ENCODE results near the gene FAM98B. TPM values are rescaled to one million over a fixed set of nuclear protein-coding genes. Genes with fewer than 3 reads are reported as not detected.

FAM98B gene
- polyA plus RNA-seq, 2 of the 4 experiments (the other 2 are of a cell fraction), result 16.5 to 18.8 TPM

- no peak for FAIRE-seq
- H3K4me2 ChIP-seq, result no peak overlapping the region
- no peaks in the 10 kb centered on the region for H3K9me3 ChIP-seq
- TF ChIP-seq CEBPB (IDR thresholded peaks at IDR 0.05) (no peak), MAZ (IDR thresholded peaks at IDR 0.05; ENCODE audit: borderline replicate concordance, low read depth, low read length) (no peak), ESRRA (IDR thresholded peaks at IDR 0.05; ENCODE audit: borderline replicate concordance, low read length) (no peak), USF2 (IDR thresholded peaks at IDR 0.05) (no peak), NPAS2 (CRISPR knock-in tag; IDR thresholded peaks at IDR 0.05; ENCODE audit: borderline replicate concordance) (no peak), KDM5A (IDR thresholded peaks at IDR 0.05) (no peak), JUNB (IDR thresholded peaks at IDR 0.05) (no peak), FOSL2 (IDR thresholded peaks at IDR 0.05) (no peak), FOSL2 (CRISPR knock-in tag; IDR thresholded peaks at IDR 0.05) (no peak), CBX2 (IDR thresholded peaks at IDR 0.05; ENCODE audit: borderline replicate concordance, low read depth) (no peak), RARB (CRISPR knock-in tag; IDR thresholded peaks at IDR 0.05) (no peak), FOSB (CRISPR knock-in tag; IDR thresholded peaks at IDR 0.05) (no peak), TP53 (CRISPR knock-in tag; IDR thresholded peaks at IDR 0.05) (no peak)
- H3K27ac ChIP-seq, result no peak overlapping the region
- no peak for ATAC-seq
- 44% methylated on average over 3 of the region's 3 CpGs for WGBS (ENCODE audit: missing lambda C conversion rate)
- H3K4me1 ChIP-seq, result peaks cover 4% of the 10 kb centered on the region; the same call in 1 of the 3 replicates
- ChIA-PET CTCF (interaction anchor here (0.8 kb wide), 1 partner anchor 18 kb away, joined by 3 read pairs; no protein-coding TSS in a partner anchor), POLR2A (no interaction called here)
- no peak overlapping the region for H3K4me3 ChIP-seq
- DNase-seq (ENCODE audit: low read depth in 1 of 2, low spot score in 1 of 2), result no peak
Measured at GRCh38 chr15:38532728-38533127, 78.8 kb downstream of the FAM98B start.

- no peak for FAIRE-seq
- ChIA-PET CTCF (interaction anchor here (0.8 to 1.9 kb wide), 3 partner anchors 18 to 30 kb away, joined by 3 to 9 read pairs (median 4); partner anchors contain the start of gene RASGRP1), POLR2A (no interaction called here)
- WGBS (ENCODE audit: missing lambda C conversion rate), result 61% methylated on average over 6 of the region's 6 CpGs
- Histone ChIP-seq H3K9me3 (no peaks in the 10 kb centered on the region), H3K27ac (no peak overlapping the region), H3K4me3 (no peak overlapping the region), H3K4me2 (no peak overlapping the region), H3K4me1 (peaks cover 4% of the 10 kb centered on the region; the same call in 1 of the 3 replicates)
- DNase-seq (ENCODE audit: low read depth in 1 of 2, low spot score in 1 of 2), result no peak
- TF ChIP-seq NR3C1 (IDR thresholded peaks at IDR 0.05) (no peak), MYC (IDR thresholded peaks at IDR 0.05; ENCODE audit: borderline replicate concordance, low read length) (no peak), POLR2A (IDR thresholded peaks at IDR 0.05; ENCODE audit: low read length) (no peak), ZNF302 (CRISPR knock-in tag; IDR thresholded peaks at IDR 0.05) (no peak), HDAC2 (IDR thresholded peaks at IDR 0.05) (no peak), REST (IDR thresholded peaks at IDR 0.05) (no peak), MAFK (IDR thresholded peaks at IDR 0.05; ENCODE audit: partially characterized antibody) (no peak), EHF (CRISPR knock-in tag; IDR thresholded peaks at IDR 0.05) (no peak), RFX5 (IDR thresholded peaks at IDR 0.05) (no peak), HES2 (IDR thresholded peaks at IDR 0.05) (no peak), RCOR1 (IDR thresholded peaks at IDR 0.05; ENCODE audit: low read depth, low read length) (no peak)
- no peak for ATAC-seq
Measured at GRCh38 chr15:38533416-38533915, 79.5 kb downstream of the FAM98B start.
